ENCODE results near the gene SLC35G1. TPM values are rescaled to one million over a fixed set of nuclear protein-coding genes. Genes with fewer than 3 reads are reported as not detected.

SLC35G1 gene
- total and polyA plus RNA-seq, 10 donors = 1.2 to 7.9 (median 3.7) TPM

DNA sequence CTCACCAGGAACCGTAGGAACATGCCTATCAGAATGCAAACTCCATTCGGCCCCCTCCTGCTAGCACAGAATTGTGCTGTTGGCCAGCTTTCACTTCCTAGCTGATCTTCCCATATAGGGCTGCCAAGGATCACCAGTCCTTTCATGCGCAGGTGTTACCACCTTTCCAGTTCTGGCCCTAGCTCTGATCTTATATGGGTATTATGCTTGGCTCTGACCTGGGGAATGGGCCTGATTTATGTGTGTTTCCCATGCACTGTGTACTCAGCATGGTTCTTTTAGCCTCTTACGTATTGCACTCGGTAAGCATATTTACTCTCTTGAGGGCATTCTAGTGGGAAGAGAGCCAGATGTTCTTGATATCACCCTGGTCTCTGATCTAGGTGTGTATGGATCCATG lies 11.1 kb downstream of the SLC35G1 start:
- intact Hi-C loops (cut with DNase I; ENCODE audit: low total_unique reads) = no loop called here
- no peak for TF ChIP-seq POLR2AphosphoS5 (IDR thresholded peaks at IDR 0.05)
- TF ChIP-seq POLR2A (IDR thresholded peaks at IDR 0.05) = no peak
- TF ChIP-seq, protein P1, sequence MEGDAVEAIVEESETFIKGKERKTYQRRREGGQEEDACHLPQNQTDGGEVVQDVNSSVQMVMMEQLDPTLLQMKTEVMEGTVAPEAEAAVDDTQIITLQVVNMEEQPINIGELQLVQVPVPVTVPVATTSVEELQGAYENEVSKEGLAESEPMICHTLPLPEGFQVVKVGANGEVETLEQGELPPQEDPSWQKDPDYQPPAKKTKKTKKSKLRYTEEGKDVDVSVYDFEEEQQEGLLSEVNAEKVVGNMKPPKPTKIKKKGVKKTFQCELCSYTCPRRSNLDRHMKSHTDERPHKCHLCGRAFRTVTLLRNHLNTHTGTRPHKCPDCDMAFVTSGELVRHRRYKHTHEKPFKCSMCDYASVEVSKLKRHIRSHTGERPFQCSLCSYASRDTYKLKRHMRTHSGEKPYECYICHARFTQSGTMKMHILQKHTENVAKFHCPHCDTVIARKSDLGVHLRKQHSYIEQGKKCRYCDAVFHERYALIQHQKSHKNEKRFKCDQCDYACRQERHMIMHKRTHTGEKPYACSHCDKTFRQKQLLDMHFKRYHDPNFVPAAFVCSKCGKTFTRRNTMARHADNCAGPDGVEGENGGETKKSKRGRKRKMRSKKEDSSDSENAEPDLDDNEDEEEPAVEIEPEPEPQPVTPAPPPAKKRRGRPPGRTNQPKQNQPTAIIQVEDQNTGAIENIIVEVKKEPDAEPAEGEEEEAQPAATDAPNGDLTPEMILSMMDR (IDR thresholded peaks at IDR 0.05 in 8 of 11, conservative IDR thresholded peaks at IDR 0.05 in 3 of 11) = no peak
- no peak overlapping the region for H3K4me3 ChIP-seq
- DNase-seq = no peak
- no peaks in the 10 kb centered on the region for H3K4me1 ChIP-seq
- no peaks in the 10 kb centered on the region for H3K9me3 ChIP-seq
- H3K27ac ChIP-seq = no peak overlapping the region
- H3K36me3 ChIP-seq = peaks cover 0 to 38% (median 0%) of the 10 kb centered on the region in 6 donors
- H3K27me3 ChIP-seq (replicated peaks in 1 of 7) = no peaks in the 10 kb centered on the region
- 94 to 98% (median 95%) methylated on average over 5 of the region's 5 CpGs for WGBS, 5 donors

DNA sequence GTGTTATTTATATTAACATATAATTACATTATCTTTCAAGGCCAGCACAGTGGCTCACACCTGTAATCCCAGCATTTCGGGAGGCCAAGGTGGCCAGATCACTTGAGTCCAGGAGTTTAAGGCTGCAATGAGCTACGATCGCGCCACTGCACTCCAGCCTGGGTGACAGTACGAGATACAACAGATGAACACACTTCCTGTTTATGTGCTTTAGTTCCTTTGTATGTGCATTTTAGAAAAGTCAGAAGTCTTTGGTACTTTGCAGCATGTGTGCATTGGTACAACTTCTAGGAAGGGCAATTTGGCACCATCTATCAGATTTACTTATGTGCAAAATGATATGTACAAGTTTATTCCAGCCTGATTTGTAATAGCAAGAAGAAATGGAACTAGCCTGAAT lies 13.3 kb downstream of the SLC35G1 start:
- Histone ChIP-seq H3K27me3 (replicated peaks in 1 of 7) (no peaks in the 10 kb centered on the region), H3K27ac (no peak overlapping the region), H3K4me1 (no peaks in the 10 kb centered on the region), H3K9me3 (no peaks in the 10 kb centered on the region), H3K36me3 (peaks cover 0 to 29% (median 0%) of the 10 kb centered on the region in 6 donors), H3K4me3 (no peak overlapping the region)
- DNase-seq = no peak
- no peak for TF ChIP-seq POLR2A (IDR thresholded peaks at IDR 0.05)
- no peak for TF ChIP-seq POLR2AphosphoS5 (IDR thresholded peaks at IDR 0.05)
- TF ChIP-seq, protein P1 (IDR thresholded peaks at IDR 0.05 in 8 of 11, conservative IDR thresholded peaks at IDR 0.05 in 3 of 11) = no peak
- intact Hi-C loops (cut with DNase I; ENCODE audit: low total_unique reads) = no loop called here
- WGBS, 5 donors = 66 to 77% (median 71%) methylated on average over 5 of the region's 5 CpGs

DNA sequence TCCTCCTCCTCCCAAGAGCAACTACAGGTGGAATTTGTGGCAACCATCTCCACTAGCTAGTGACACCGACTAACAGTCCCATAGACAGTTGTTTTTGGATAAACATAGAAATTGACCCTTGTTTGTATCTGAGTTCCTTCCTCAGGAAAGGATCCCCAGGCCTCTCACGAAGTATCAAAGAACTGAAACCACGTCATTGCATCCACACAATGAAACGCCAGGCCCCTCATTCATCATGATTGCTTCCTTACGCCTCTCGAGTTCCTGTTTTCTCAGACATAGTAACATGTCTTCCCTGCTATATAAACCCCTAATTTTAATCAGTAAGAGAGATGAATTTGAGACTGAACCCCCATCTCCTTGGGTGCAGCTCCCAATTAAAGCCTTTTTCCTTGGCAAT lies 18.1 kb downstream of the SLC35G1 start:
- Histone ChIP-seq H3K4me3 (no peak overlapping the region), H3K27ac (no peak overlapping the region), H3K36me3 (peaks cover 0 to 20% (median 0%) of the 10 kb centered on the region in 6 donors), H3K9me3 (no peaks in the 10 kb centered on the region), H3K4me1 (peaks cover 0 to 7% (median 2%) of the 10 kb centered on the region in 6 donors), H3K27me3 (replicated peaks in 1 of 7) (no peaks in the 10 kb centered on the region)
- TF ChIP-seq POLR2A (IDR thresholded peaks at IDR 0.05) (no peak), POLR2AphosphoS5 (IDR thresholded peaks at IDR 0.05) (no peak)
- TF ChIP-seq, protein P1 (IDR thresholded peaks at IDR 0.05 in 8 of 11, conservative IDR thresholded peaks at IDR 0.05 in 3 of 11) = no peak
- 44 to 51% (median 45%) methylated on average over 6 of the region's 6 CpGs for whole genome bisulfite sequencing, 5 donors
- intact Hi-C loops (cut with DNase I; ENCODE audit: low total_unique reads) = loop anchor here (10.0 kb wide), 1 partner anchor 413 kb away; no protein-coding TSS in a partner anchor
- no peak for DNase-seq

DNA sequence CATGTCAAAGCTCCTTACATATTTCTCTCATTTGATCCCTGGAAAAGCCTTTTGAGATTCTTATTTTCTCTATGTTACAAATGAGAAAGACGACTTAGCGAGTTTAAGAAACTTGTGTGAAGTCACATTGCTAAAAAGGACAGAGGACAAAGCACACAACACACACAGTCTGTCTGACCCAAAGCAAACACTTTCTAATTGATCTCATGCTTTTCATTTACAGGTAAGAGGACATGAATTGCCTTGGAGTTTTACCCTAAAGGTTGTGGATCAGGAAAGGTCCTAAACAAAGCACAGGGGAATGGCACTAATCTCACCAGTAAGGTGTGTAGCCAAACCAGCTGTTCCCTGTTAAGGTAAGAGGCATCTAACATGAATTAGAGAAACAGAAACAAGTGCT lies 18.7 kb downstream of the SLC35G1 start:
- no peak for DNase-seq
- Histone ChIP-seq H3K27me3 (replicated peaks in 1 of 7) (no peaks in the 10 kb centered on the region), H3K4me1 (peaks cover 0 to 11% (median 4%) of the 10 kb centered on the region in 6 donors), H3K4me3 (no peak overlapping the region), H3K36me3 (peaks cover 0 to 14% (median 0%) of the 10 kb centered on the region in 6 donors), H3K27ac (no peak overlapping the region), H3K9me3 (no peaks in the 10 kb centered on the region)
- TF ChIP-seq POLR2AphosphoS5 (IDR thresholded peaks at IDR 0.05) = no peak
- TF ChIP-seq, protein P1 (IDR thresholded peaks at IDR 0.05 in 8 of 11, conservative IDR thresholded peaks at IDR 0.05 in 3 of 11) = no peak
- TF ChIP-seq POLR2A (IDR thresholded peaks at IDR 0.05) = no peak
- intact Hi-C loops (cut with DNase I; ENCODE audit: low total_unique reads) = loop anchor here (10.0 kb wide), 1 partner anchor 412 kb away; no protein-coding TSS in a partner anchor
- WGBS, 5 donors = 92 to 99% (median 96%) methylated on average over 2 of the region's 2 CpGs

Measured in spleen (tissue), 11 donors.